ENCODE measurements around the gene SIRT1.
"Not testable (repeated sequence)": the region's sequence is repeated elsewhere in the genome, so short reads cannot be mapped to it uniquely, and the experiment has no call there.

Gene SIRT1

GRCh38 chr10:67966035-67966434 is 81.6 kb downstream of the SIRT1 start:
- DNase-seq = not testable (repeated sequence)

Measured in suppressor macrophage treated with lipopolysaccharide for 1 hour (primary cell).